ENCODE results near the gene NRP1.

DNA sequence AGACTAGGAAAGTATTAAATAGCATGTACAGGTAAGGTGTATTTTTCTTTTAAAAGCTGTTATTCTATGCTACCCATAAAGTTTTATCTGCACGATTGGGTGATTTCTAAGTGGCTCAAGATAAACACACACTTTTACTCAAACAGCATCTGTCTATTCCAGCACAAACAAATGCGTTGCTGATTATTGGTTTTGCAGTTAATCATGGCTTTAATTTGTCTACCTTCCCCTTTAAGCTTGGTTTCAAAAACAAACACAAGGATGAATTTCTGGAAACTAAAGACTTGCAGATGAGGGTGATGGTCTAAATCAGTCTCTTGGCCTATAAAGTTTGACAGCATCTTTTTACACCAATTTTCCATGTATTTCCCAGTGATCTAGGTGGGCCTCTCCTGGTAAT lies 94.2 kb downstream of the NRP1 start:
- no peak for TF ChIP-seq ESRRG (CRISPR knock-in tag; IDR thresholded peaks at IDR 0.05)
- TF ChIP-seq ARNTL (CRISPR knock-in tag; IDR thresholded peaks at IDR 0.05; ENCODE audit: borderline replicate concordance, low read depth) = no peak
